Measurements from ENCODE around the gene C2CD5.

DNA sequence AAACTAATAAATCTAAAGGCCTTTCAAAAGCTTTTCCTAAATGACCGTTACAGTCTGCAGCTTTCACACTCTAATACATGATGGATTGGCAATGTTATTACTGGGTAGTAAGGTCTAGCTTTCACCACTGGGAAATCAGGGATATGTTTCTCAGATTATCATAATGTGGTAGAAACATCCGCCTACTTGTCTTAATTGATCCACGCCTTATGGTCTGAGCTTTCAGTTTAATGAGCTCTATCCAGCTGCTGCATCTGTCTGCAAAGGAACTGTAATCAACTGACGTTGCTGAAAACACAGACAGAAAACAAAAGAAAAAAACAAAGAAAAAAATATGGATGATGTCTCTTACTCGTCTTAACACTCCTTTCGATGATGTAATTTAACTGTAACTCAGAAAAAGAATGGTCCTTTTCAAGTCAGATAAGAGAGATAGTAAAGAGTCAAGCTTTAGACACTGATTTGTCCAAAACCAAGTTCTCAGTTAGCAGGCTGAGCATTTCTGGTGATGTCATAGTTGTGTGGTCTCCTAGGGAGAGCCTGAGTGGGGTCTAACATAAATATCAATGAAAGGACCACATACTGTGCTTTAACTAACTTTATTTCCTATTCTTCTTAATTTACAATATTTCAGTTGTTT, 85.9 kb downstream of the C2CD5 start:
- TF ChIP-seq, protein P1, sequence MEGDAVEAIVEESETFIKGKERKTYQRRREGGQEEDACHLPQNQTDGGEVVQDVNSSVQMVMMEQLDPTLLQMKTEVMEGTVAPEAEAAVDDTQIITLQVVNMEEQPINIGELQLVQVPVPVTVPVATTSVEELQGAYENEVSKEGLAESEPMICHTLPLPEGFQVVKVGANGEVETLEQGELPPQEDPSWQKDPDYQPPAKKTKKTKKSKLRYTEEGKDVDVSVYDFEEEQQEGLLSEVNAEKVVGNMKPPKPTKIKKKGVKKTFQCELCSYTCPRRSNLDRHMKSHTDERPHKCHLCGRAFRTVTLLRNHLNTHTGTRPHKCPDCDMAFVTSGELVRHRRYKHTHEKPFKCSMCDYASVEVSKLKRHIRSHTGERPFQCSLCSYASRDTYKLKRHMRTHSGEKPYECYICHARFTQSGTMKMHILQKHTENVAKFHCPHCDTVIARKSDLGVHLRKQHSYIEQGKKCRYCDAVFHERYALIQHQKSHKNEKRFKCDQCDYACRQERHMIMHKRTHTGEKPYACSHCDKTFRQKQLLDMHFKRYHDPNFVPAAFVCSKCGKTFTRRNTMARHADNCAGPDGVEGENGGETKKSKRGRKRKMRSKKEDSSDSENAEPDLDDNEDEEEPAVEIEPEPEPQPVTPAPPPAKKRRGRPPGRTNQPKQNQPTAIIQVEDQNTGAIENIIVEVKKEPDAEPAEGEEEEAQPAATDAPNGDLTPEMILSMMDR (IDR thresholded peaks at IDR 0.05; ENCODE audit: low read depth, low read length) = no peak
- TF ChIP-seq EZH2phosphoT487 (IDR thresholded peaks at IDR 0.05; ENCODE audit: low read depth) = no peak

Measured in OCI-LY3 (cell line).